Smooth muscle cell of the brain vasculature (primary cell): ENCODE data around the gene CBFA2T3.

ENCODE experiments used
- DNase-seq: peaks from one replicate; pipeline ENCODE4 v3.0.0-alpha.2; 2012; ENCODE audit warnings: low read depth, low spot score

CBFA2T3 gene

DNA sequence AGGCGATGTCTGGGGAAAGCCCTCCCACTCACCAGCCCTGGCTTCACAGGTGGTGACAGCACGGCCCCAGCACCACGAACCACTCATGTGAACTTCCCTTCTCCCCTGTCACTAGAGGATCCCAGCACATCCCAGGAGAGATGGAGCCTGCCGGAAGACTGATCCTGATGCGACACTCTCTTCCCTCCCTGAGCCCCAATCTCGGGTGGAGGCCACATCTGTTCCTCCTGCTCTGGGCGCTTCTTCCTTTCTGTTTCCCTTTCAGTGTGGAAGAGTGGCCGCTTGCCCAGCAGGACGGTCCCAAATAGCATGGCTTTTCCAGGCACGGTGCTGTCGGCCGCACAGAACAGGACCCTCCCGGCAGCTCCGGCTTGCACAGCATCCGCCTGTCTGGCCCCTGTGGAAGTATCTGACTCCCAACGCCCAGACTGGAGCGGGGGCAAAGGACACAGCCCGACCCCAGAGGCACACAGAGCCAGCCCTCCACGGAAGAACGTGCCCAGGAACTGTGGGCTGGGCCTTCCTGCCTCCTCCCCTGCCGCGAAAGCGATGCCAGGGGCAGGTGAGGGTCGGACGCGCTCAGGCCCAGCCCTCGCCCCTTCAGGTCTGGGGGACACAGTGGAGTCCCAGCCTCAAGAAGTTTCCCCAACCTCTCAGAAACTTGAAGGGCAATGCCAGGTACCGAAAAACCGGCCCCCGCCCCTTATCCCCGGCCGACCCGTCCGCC is 37.6 kb downstream of the CBFA2T3 start:
- DNase-seq = no peak

DNA sequence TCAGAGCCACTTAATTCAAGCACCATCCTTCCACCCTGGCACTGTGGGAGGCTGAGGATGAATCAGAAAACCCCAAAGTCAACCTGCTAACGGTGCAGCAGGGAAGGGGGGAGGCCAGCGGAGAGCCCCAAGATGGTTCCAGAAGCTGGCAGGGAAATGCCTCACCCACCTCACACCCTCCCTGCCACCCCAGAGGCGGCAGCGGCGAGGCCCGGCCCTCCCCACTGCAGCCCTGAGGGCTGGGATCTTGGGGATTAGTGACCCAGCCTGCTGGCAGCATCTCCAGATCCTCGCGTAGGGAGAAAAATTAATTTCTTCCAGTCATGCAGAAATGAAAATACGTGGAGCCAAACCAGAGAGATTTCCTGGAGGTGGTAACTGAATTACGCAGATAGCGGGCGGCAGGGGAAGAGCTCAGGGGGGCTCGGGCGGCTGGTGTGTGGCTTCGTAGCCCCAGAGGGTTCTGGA is 38.2 kb downstream of the CBFA2T3 start:
- no peak for DNase-seq

DNA sequence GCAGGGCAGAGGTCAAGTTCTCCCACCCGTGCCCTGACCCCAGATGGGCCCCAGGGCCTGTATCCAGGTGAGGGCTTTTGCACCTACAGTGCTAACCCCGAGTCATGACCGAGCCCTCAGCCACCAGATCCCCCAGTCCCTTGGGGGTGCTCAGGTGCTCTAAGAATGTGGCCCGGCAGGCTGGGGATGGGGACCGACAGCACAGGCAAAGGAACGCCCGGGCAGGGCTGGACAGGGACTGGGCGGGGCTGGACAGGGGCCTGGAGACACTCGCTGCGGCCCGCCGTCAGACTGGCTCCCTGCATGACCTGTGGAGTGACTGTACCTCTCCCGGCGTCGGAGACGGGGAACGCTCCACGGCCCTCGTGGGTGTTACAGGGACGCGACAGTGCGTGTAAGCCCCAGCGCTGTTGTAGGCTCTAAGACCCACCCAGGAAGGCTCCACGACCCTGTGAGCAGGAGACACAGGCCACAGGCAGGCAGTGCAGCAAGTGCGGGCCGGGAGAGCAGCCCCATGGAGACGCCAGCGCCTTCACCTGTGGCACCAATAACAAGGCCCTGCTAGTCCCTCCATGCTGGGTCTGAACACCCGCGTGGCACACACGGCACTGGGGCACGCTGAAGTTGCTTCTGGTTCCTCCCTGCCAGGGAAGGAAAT is 38.8 kb downstream of the CBFA2T3 start:
- DNase-seq = no peak

DNA sequence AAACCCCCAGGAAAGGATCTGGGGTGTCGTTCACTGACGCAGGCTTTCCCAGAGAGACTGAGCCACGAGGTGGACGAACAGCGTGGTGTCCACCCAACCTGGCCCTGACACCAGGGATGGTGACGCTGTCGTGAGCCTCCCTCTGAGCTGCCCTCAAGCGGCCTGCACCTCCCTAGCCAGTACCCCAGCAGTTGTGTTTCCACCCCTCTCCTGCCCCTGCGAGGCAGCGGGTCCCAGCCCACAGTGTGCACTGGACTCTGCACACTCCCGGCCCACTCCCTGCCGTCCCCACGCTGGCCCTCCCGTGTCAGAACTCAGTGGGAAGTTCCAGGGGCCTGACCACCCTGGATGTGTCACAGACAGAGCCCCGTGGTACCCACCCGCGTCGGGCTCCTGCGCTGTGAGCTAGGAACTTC is 39.8 kb downstream of the CBFA2T3 start:
- no peak for DNase-seq

DNA sequence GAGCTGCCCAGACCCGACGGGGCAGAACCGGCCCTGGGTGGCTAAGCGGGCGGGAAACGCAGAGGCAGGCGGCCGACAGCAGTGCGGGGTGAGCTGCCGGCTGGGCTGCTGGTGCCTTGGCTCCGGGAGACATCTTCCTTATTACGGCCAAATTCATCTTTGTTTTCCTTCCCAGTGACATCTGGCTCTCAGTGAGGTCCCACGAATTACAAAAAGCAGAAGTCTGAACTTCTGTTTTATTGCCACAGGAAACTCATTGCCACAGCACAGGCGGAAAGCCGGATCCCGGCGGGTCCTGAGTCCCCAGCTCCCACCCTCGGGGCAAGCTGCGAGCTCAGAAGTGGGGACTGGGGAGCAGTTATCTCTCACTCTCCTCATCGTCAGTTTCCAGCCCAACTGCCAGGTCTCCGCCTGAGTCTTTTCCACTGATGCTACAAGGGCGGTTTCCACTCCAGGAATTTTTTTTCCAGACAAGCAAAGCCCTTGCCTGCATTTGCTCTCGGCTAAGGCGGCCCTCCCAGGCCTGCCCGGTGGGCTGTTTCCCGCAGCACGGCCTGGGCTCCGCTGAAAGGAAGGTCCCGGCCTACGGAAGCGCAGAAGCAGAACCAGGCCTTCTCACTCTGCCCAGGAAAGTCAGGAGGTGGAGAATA is 40.3 kb downstream of the CBFA2T3 start:
- no peak for DNase-seq

DNA sequence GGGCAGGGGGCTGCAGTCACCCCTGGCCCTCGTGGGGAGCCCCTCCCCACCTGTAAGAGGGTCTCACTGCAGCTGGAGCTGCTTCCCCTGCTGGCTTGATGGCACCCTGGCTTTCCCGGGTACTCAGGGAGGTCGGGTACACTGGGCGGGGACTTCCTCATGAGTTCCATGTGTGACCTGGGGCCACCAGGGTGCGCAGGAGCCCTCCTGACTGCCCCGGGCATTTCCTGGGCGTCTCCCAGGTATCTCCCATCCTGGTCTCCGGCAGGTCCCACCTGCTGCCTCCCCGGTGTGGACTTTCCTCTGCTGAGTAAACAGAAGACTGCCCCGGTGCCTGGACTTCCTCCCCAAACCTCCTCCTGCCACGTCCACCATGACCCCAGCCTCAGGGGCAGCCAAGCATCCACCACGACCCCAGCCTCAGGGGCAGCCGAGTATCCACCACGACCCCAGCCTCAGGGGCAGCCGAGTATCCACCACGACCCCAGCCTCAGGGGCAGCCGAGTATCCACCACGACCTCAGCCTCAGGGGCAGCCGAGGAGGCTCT is 40.9 kb downstream of the CBFA2T3 start:
- no peak for DNase-seq

DNA sequence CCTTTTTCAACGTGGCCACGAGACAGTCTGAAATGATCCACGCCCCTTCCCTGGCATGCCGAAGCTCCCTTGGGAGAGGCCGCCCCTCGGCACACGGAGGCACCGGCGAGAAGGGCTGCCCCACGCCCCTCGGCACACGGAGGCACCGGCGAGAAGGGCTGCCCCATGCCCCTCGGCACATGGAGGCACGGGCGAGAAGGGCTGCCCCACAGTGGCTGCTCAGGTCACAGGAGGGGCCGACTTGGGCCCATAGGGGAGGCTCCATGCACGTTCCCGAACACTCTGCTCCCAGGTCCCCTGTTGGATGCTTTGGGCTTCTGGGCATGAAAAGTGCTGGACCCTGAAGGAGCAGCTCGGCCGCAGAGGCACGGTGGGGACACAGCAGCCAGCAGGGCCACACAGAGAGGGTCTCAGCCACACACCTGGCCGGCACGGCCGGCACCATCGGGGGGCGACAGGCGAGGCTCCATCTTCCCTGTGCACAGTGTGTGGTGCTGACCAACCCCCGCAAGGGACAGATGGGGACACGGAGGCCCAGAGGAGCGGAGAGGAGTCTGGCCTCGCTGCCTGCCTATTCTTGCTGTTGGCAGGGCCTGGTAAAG is 42.8 kb downstream of the CBFA2T3 start:
- no peak for DNase-seq

DNA sequence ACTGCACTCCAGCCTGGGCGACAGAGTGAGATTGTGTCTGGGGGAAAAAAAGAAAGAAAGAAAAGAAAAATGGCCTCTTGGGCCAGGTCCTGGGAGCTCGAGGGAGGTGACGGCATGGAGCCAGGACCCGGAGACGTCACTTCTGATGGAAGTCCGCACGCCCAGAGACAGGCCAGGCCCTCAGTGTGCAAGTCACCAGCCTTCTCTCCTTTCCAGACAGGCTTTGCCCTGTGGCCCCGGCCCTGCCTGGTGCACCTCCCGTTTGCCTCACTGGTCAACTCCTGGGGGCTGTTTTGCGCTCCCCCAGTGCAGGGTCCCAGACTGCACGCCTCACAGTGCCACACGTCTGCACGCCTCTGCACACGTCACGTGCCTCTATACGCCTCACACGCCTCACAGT is 44.1 kb downstream of the CBFA2T3 start:
- no peak for DNase-seq

DNA sequence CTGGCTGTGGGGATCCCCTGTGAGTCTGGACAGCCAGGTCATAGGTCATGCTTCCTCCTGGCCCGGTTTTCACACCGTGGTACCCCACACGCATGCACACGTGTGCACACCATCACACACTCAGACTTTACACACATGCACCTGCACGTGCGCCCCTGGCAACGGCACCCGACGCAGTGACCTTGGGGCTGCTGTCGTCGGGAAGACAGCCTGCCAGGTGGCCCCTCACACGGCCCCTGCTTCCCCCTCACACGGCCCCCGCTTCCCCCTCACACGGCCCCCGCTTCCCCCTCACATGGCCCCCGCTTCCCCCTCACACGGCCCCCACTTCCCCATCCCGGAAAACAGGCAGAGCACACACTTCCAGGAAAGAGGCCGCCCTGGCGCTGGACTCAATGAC is 45.1 kb downstream of the CBFA2T3 start:
- DNase-seq = no peak

DNA sequence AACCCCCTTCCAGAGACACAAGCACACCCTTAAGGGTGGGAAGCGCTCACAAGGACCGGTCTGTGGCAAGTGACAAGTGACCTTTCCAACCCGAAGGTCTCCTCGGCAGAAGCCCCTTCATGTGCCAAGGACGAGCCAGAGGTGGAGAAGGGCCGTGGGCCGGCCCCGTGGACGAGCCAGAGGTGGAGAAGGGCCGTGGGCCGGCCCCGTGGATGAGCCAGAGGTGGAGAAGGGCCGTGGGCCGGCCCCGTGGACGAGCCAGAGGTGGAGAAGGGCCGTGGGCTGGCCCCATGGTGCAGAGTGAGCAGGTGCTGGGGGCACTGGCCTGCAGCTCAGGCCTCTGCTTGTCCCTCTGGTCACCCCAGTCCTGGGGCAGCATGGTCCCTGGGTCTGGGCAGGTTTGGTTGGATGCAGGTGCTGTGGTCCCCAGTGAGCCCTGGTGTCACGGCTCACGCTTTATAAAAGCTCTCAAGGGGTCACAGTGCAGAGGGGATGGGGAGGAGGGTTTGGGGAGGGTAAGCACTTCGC is 45.6 kb downstream of the CBFA2T3 start:
- DNase-seq = no peak

DNA sequence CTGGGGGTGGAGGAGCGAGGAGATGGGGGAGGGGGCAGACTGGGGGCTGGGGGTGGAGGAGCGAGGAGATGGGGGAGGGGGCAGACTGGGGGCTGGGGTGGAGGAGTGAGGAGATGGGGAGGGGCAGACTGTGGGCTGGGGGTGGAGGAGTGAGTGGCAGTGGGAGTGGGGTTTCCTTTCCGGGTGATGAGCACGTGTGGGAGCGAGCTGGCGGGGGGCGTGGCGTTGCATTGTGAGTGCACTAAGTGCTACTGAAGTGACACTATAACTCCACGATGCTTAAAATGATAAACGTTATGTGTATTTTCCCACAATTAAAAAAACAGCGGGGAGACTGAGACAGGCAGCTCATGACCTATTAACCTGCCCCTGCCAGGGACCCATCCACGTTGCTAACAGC is 46.3 kb downstream of the CBFA2T3 start:
- DNase-seq = no peak

DNA sequence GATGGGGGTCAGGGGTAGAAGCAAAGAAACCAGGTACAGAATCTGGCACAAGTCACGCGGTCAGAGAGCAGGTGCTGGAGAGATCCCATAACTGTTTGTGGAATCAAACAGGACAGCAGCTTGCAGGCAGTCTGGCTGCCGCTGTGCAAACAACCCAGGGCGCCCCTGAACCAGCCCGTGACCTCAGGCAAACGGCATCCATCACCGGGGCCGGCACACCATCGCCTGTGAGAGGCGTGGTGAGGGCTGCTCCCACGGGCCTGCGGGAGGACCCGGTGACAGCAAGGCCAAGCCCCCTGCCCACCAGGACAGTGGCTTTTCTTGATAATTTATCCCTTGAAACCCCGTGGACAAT is 47.9 kb downstream of the CBFA2T3 start:
- no peak for DNase-seq

DNA sequence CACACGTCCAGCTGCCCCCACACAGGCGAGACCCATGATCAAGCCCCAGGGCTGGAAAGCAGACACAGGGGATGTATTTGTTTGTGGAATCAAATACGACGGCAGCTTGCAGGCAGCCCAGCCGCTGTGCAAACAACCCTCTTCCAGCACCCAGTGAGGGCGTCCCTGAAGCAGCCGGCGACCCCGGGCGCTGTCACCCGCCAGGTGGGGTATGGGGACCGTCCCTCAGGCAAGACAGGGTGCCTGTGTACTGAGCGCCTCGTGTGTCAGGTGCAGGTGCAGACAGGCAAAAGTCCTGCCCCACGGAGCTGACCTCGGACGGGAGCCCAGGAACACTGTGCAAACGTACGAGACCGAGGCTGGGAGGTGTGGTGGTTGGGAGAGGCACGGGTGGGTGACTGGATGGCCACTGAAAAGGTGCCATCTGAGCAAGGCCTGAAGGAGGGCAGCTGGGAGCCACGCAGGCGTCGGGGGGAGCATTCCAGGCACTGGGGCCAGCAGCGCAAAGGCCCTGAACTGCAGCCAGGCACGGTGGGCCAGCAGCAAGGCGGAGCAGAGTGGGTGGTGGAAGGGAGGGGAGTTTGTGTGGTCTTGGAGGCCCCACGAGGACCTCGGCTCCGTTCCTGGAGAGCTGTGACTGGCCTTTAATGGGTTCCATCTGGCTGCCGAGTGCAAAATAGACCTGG is 48.5 kb downstream of the CBFA2T3 start:
- no peak for DNase-seq

DNA sequence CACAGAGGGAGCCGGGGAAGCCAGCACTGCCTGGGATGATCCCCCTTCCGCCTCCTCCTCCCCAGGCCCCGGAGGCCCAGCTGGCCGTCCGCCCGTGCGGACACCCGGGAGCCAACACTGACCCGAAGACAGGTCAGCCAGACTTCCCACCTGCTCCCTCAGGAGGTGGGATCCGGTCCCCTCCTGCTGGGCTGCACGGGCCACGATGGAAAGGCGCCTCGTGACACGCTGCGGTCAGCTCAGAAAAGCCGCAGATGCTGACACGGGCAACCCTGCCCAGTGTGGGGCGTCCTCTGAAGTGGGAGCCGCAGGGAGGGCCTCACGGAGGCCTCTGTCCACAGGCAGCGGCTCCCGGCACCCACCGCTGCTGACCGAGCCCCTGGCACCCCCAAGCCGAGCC is 49.3 kb downstream of the CBFA2T3 start:
- peak; percentile 10 for DNase-seq

DNA sequence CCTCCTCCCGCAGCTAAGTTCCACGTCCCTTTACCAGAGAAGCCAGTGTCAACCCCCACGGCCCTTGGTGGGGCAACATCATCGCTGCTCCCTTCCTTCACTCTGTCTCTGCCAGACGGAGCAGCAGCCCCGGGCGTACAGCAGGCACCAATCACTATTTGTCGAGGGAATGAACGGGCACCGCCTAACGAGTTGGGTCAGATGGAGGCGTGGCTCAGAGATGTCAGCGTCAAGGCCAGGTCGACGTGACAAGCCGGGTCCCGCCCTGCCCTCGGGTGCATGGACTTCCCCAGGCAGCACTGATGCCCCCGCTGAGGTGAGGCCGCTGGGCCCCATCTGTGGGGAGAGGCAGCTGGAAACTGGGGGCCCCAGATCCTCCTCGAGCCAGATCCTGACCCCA is 50.0 kb downstream of the CBFA2T3 start:
- no peak for DNase-seq

DNA sequence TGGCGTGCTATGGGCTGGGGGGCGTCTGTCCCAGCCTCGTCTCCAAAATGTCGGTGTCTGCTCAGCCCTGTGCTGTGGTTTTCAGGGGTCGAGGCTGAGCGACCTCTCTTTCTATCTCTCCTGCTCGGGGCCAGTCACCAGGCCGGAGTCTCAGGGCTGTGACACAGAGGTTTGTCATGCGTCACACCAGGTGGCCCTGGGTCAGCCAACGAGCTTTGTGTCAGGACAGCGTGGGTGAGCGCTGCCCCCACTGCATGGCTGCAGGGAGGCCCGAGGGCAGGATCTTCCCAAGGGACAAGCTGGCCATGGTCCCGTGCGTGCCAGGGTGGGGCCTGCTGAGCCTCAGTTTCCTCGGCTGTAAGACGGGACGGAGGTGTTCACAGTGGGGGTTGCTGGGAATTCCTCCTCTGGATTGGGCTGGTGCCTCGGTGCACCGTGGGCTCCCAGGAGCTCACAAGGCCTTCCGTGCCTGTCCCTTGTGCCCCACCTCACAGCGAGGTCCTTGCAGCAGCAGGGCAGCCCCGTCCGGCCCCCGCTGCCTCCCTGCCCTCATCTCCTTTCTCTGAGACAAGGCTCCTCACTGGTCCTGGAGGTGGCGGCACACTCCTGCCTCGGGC is 50.5 kb downstream of the CBFA2T3 start:
- DNase-seq = no peak

DNA sequence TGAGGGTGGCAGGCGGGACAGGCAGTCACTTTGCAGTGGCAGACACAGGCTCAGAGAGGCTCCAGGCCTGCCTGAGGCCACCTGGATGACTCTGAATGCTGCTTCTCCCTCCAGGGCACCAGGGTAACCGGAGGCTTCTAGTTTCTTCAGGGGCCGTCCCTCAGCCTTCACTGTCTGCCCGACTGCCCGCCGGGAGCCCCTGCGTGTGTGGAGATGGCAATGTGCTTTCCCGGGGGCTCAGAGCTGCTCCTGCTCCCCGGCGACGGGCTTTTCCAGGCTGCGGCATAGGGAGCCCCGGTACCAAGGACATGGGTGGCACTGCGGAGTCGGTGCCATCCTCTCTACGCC is 51.5 kb downstream of the CBFA2T3 start:
- DNase-seq = no peak

DNA sequence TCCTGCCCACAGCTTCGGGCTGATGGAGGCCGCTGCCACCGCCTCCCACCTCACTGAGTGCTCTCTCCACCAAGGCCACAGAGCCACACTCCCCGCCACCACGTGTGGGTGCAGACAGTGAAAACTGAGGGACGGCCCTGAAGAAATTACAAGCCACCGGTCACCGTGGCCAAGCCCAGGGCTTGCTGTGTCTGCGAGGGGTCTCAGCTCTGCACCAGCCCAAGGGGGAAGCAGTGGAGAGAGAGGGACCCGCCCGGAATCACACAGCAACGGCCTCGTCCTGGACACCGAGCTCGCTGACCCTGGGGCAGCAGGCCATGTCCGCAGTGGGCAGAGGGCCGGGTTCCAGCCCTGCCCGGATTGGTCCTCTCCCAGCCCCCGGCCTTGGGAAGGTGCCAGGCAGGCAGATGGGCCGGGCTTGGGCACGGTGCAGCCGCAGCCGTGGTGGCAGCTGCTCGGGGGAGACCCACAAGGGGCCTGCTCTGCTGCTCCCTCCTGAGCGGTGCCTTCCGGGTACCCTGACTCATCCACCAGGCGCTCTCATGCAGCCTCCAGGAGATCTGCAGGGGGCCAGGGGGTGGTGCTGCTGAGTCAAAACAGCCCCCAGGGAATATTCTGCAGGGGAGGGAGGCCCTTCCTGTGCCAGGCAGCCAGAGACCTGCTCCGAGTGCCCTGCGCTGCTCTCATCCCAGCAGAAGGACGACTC is 52.0 kb downstream of the CBFA2T3 start:
- DNase-seq = peak; percentile 63

DNA sequence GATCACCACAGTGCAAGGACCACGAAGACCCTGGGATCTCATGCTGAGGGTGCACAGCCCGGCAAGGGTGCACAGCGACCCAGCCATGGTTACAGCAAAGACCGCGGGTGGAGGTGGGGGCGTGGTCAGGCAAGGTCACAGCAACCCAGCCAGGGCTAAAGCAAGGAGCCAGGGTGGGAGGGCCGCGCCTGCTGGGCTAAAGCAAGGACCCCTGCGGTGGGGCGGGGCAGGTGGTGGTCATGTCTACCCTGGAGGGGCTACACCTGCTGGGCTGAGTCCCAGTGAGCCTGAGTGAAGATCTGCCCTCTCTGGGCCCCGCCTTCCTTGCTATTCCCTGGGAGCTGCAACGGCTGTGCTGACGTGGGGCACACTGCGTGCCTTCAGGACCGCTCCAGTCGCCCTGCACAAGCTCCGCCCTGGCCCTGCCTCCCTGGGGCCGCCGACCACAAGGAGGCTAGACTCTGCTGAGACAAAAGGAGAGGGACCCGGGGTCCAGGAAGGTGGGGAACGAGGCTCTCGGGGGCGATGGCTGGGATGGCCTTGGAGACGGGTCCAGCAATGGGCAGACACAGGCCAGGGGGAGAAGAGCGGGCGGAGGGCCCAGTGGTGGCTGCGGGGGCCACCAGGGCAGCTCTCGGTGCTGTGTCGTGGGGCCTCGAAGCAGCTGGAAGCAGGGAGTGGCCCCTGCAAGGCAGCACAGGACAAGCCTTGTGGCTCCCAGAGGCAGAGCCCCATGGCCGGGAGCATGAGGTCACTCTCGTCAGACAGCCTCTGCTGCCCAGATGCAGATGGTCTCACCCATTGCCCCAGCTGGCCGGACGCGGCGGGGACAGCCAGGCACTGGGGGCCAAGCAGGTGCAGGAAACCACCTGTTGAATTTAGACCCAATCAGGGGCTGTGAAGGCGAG is 52.8 kb downstream of the CBFA2T3 start:
- DNase-seq = no peak
